ENCODE data around the gene PRND. TPM values are rescaled to one million over a fixed set of nuclear protein-coding genes. Genes with fewer than 3 reads are reported as not detected.

PRND gene
- not detected for polyA plus RNA-seq (2013)

GRCh38 chr20:4721719-4722118 lies at the start of gene PRND:
Gene PRND, plus strand, starts transcription at chr20:4721909. Its CDS starts 2,643 bp downstream, at chr20:4724552.
- H3K9me3 ChIP-seq (ENCODE audit: control extremely low read depth in 1 of 5, control insufficient read depth in 4 of 5, insufficient read depth in 2 of 5, low read depth in 1 of 5, low read length in 4 of 5), result no peaks in the 10 kb centered on the region
- peaks cover 0 to 15% (median 12%) of the 10 kb centered on the region in 4 experiments for H3K4me1 ChIP-seq (ENCODE audit: control extremely low read depth in 1 of 4, control insufficient read depth in 4 of 4, insufficient read depth in 4 of 4, low read length in 3 of 4)
- WGBS (ENCODE audit: insufficient coverage), result 93% methylated on average over 6 of the region's 8 CpGs
- POLR2A ChIA-PET, result interaction anchor here (0.6 kb wide), 1 partner anchor 17 kb away, joined by 4 read pairs; no protein-coding TSS in a partner anchor
- H3K27ac ChIP-seq (ENCODE audit: insufficient read depth in 1 of 2, low read depth in 1 of 2, low read length in 2 of 2, poor library complexity in 1 of 2, severe bottlenecking in 2 of 2), result no peak within 1 kb of the TSS
- H3K36me3 ChIP-seq (ENCODE audit: control insufficient read depth in 4 of 4, insufficient read depth in 4 of 4, low read length in 3 of 4), result no peaks in the 10 kb centered on the region
- H3K27me3 ChIP-seq (replicated peaks in 2 of 5; ENCODE audit: control insufficient read depth in 4 of 5, insufficient read depth in 5 of 5, low read length in 4 of 5), result no peaks in the 10 kb centered on the region
- CTCF ChIA-PET, result interaction anchor here (0.9 to 12.7 kb wide), 5 partner anchors 12 to 234 kb away, joined by 3 to 280 read pairs (median 4); no protein-coding TSS in a partner anchor
- DNase-seq, result no peak
- H3K4me3 ChIP-seq (ENCODE audit: control insufficient read depth in 1 of 7, extremely low read depth in 1 of 7, insufficient read depth in 4 of 7, low read depth in 2 of 7, low read length in 6 of 7), result peak within 1 kb of the TSS in 1 of 7 experiments; percentile 2

GRCh38 chr20:4672948-4673347 lies 48.8 kb upstream of the PRND start:
- Histone ChIP-seq H3K27ac (ENCODE audit: insufficient read depth in 1 of 2, low read depth in 1 of 2, low read length in 2 of 2, poor library complexity in 1 of 2, severe bottlenecking in 2 of 2) (no peak overlapping the region), H3K36me3 (ENCODE audit: control insufficient read depth in 4 of 4, insufficient read depth in 4 of 4, low read length in 3 of 4) (no peaks in the 10 kb centered on the region), H3K4me1 (ENCODE audit: control extremely low read depth in 1 of 4, control insufficient read depth in 4 of 4, insufficient read depth in 4 of 4, low read length in 3 of 4) (peaks cover 0 to under 1% (median 0%) of the 10 kb centered on the region in 4 experiments), H3K27me3 (replicated peaks in 2 of 5; ENCODE audit: control insufficient read depth in 4 of 5, insufficient read depth in 5 of 5, low read length in 4 of 5) (no peaks in the 10 kb centered on the region), H3K9me3 (ENCODE audit: control extremely low read depth in 1 of 5, control insufficient read depth in 4 of 5, insufficient read depth in 2 of 5, low read depth in 1 of 5, low read length in 4 of 5) (no peaks in the 10 kb centered on the region), H3K4me3 (ENCODE audit: control insufficient read depth in 1 of 7, extremely low read depth in 1 of 7, insufficient read depth in 4 of 7, low read depth in 2 of 7, low read length in 6 of 7) (no peak overlapping the region)
- ChIA-PET CTCF (interaction anchor here (0.6 to 1.2 kb wide), 3 partner anchors 10 to 61 kb away, joined by 3 to 5 read pairs (median 3); no protein-coding TSS in a partner anchor), POLR2A (no interaction called here)
- no peak for DNase-seq
- 93% methylated on average over 2 of the region's 5 CpGs for WGBS (ENCODE audit: insufficient coverage)

DNA sequence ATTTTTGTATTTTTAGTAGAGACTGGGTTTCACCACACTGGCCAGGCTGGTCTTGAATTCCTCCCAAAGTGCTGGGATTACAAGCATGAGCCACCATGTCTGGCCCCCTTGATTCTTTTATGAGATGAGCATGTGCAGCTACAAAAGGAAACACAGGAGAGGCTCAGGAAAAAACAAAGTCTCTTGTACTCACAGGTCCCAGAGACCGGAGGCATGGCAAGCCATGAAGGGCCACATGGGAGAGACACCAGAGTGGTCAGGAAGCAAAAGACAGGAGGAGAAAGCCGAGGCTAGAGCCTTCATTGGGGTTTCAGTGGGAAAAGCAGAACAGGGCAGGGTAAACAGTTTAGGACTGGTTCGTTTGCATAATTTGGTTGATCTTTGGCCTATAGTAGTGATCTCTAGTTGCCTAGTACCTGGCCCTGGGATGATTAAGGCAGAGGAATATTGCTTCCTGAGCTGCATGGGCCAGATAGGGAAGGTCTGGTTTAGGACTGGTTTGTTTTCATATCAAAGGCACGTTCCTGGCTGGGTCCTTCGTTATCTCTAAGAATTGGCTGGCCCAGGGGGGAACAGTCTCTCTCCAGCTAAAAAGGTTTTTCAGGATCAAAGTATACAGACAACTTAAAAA lies 48.2 kb upstream of the PRND start:
- no peak overlapping the region for H3K27ac ChIP-seq (ENCODE audit: insufficient read depth in 1 of 2, low read depth in 1 of 2, low read length in 2 of 2, poor library complexity in 1 of 2, severe bottlenecking in 2 of 2)
- POLR2A ChIA-PET, result no interaction called here
- no peaks in the 10 kb centered on the region for H3K9me3 ChIP-seq (ENCODE audit: control extremely low read depth in 1 of 5, control insufficient read depth in 4 of 5, insufficient read depth in 2 of 5, low read depth in 1 of 5, low read length in 4 of 5)
- H3K4me3 ChIP-seq (ENCODE audit: control insufficient read depth in 1 of 7, extremely low read depth in 1 of 7, insufficient read depth in 4 of 7, low read depth in 2 of 7, low read length in 6 of 7), result no peak overlapping the region
- DNase-seq, result peak in 2 of 3 donors; percentile 22 to 41
- H3K27me3 ChIP-seq (replicated peaks in 2 of 5; ENCODE audit: control insufficient read depth in 4 of 5, insufficient read depth in 5 of 5, low read length in 4 of 5), result no peaks in the 10 kb centered on the region
- WGBS (ENCODE audit: insufficient coverage), result 69% methylated on average over 4 of the region's 5 CpGs
- no peaks in the 10 kb centered on the region for H3K4me1 ChIP-seq (ENCODE audit: control extremely low read depth in 1 of 4, control insufficient read depth in 4 of 4, insufficient read depth in 4 of 4, low read length in 3 of 4)
- CTCF ChIA-PET, result interaction anchor here (0.6 to 1.2 kb wide), 4 partner anchors 10 to 61 kb away, joined by 3 to 5 read pairs (median 3); no protein-coding TSS in a partner anchor
- no peaks in the 10 kb centered on the region for H3K36me3 ChIP-seq (ENCODE audit: control insufficient read depth in 4 of 4, insufficient read depth in 4 of 4, low read length in 3 of 4)

GRCh38 chr20:4674672-4675071 lies 47.0 kb upstream of the PRND start:
- no peaks in the 10 kb centered on the region for H3K36me3 ChIP-seq (ENCODE audit: control insufficient read depth in 4 of 4, insufficient read depth in 4 of 4, low read length in 3 of 4)
- no peak for DNase-seq
- POLR2A ChIA-PET, result no interaction called here
- CTCF ChIA-PET, result interaction anchor here (0.9 kb wide), 1 partner anchor 63 kb away, joined by 3 read pairs; no protein-coding TSS in a partner anchor
- H3K9me3 ChIP-seq (ENCODE audit: control extremely low read depth in 1 of 5, control insufficient read depth in 4 of 5, insufficient read depth in 2 of 5, low read depth in 1 of 5, low read length in 4 of 5), result no peaks in the 10 kb centered on the region
- H3K4me3 ChIP-seq (ENCODE audit: control insufficient read depth in 1 of 7, extremely low read depth in 1 of 7, insufficient read depth in 4 of 7, low read depth in 2 of 7, low read length in 6 of 7), result no peak overlapping the region
- H3K27ac ChIP-seq (ENCODE audit: insufficient read depth in 1 of 2, low read depth in 1 of 2, low read length in 2 of 2, poor library complexity in 1 of 2, severe bottlenecking in 2 of 2), result no peak overlapping the region
- H3K4me1 ChIP-seq (ENCODE audit: control extremely low read depth in 1 of 4, control insufficient read depth in 4 of 4, insufficient read depth in 4 of 4, low read length in 3 of 4), result no peaks in the 10 kb centered on the region
- H3K27me3 ChIP-seq (replicated peaks in 2 of 5; ENCODE audit: control insufficient read depth in 4 of 5, insufficient read depth in 5 of 5, low read length in 4 of 5), result peaks cover 0 to 2% (median 0%) of the 10 kb centered on the region in 5 experiments

- DNase-seq, result no peak
- WGBS (ENCODE audit: insufficient coverage), result 100% methylated on average over 1 of the region's 2 CpGs
- Histone ChIP-seq H3K27ac (ENCODE audit: insufficient read depth in 1 of 2, low read depth in 1 of 2, low read length in 2 of 2, poor library complexity in 1 of 2, severe bottlenecking in 2 of 2) (no peak overlapping the region), H3K36me3 (ENCODE audit: control insufficient read depth in 4 of 4, insufficient read depth in 4 of 4, low read length in 3 of 4) (no peaks in the 10 kb centered on the region), H3K4me3 (ENCODE audit: control insufficient read depth in 1 of 7, extremely low read depth in 1 of 7, insufficient read depth in 4 of 7, low read depth in 2 of 7, low read length in 6 of 7) (no peak overlapping the region), H3K9me3 (ENCODE audit: control extremely low read depth in 1 of 5, control insufficient read depth in 4 of 5, insufficient read depth in 2 of 5, low read depth in 1 of 5, low read length in 4 of 5) (no peaks in the 10 kb centered on the region), H3K27me3 (replicated peaks in 2 of 5; ENCODE audit: control insufficient read depth in 4 of 5, insufficient read depth in 5 of 5, low read length in 4 of 5) (peaks cover 0 to 4% (median 0%) of the 10 kb centered on the region in 5 experiments), H3K4me1 (ENCODE audit: control extremely low read depth in 1 of 4, control insufficient read depth in 4 of 4, insufficient read depth in 4 of 4, low read length in 3 of 4) (no peaks in the 10 kb centered on the region)
- POLR2A ChIA-PET, result no interaction called here
- CTCF ChIA-PET, result no interaction called here
These were observed 43.9 kb upstream of the PRND start for GRCh38 chr20:4677846-4678245.

DNA sequence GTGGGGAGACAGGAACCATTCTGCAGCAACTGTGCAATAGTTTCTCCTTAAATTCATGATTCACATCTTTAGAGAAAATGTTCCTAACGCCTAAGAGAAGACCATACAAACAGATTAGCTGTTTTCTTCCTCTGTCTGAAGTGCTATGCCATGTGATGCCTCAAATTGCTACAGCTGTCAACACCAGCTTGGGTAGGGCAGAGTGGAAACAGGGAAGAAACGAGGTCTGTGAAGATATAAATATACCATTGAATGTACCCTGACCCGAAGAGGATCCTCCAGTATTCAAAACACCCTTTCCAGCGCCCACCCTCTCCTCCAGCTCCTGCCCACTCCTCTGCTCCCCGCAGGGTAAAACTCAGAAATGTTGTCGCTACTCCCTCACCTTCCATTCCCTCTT lies 40.3 kb upstream of the PRND start:
- Histone ChIP-seq H3K9me3 (ENCODE audit: control extremely low read depth in 1 of 5, control insufficient read depth in 4 of 5, insufficient read depth in 2 of 5, low read depth in 1 of 5, low read length in 4 of 5) (no peaks in the 10 kb centered on the region), H3K4me3 (ENCODE audit: control insufficient read depth in 1 of 7, extremely low read depth in 1 of 7, insufficient read depth in 4 of 7, low read depth in 2 of 7, low read length in 6 of 7) (no peak overlapping the region), H3K4me1 (ENCODE audit: control extremely low read depth in 1 of 4, control insufficient read depth in 4 of 4, insufficient read depth in 4 of 4, low read length in 3 of 4) (peaks cover 5 to 10% (median 7%) of the 10 kb centered on the region in 4 experiments), H3K36me3 (ENCODE audit: control insufficient read depth in 4 of 4, insufficient read depth in 4 of 4, low read length in 3 of 4) (no peaks in the 10 kb centered on the region), H3K27me3 (replicated peaks in 2 of 5; ENCODE audit: control insufficient read depth in 4 of 5, insufficient read depth in 5 of 5, low read length in 4 of 5) (peaks cover 0 to 4% (median 0%) of the 10 kb centered on the region in 5 experiments), H3K27ac (ENCODE audit: insufficient read depth in 1 of 2, low read depth in 1 of 2, low read length in 2 of 2, poor library complexity in 1 of 2, severe bottlenecking in 2 of 2) (no peak overlapping the region)
- no peak for DNase-seq
- ChIA-PET POLR2A (no interaction called here), CTCF (no interaction called here)
- WGBS (ENCODE audit: insufficient coverage), result 99% methylated on average over 5 of the region's 6 CpGs

GRCh38 chr20:4681991-4682401 lies 39.7 kb upstream of the PRND start:
- Histone ChIP-seq H3K36me3 (ENCODE audit: control insufficient read depth in 4 of 4, insufficient read depth in 4 of 4, low read length in 3 of 4) (no peaks in the 10 kb centered on the region), H3K27me3 (replicated peaks in 2 of 5; ENCODE audit: control insufficient read depth in 4 of 5, insufficient read depth in 5 of 5, low read length in 4 of 5) (peaks cover 0 to 4% (median 0%) of the 10 kb centered on the region in 5 experiments), H3K9me3 (ENCODE audit: control extremely low read depth in 1 of 5, control insufficient read depth in 4 of 5, insufficient read depth in 2 of 5, low read depth in 1 of 5, low read length in 4 of 5) (no peaks in the 10 kb centered on the region), H3K4me1 (ENCODE audit: control extremely low read depth in 1 of 4, control insufficient read depth in 4 of 4, insufficient read depth in 4 of 4, low read length in 3 of 4) (peaks cover 5 to 10% (median 7%) of the 10 kb centered on the region in 4 experiments), H3K4me3 (ENCODE audit: control insufficient read depth in 1 of 7, extremely low read depth in 1 of 7, insufficient read depth in 4 of 7, low read depth in 2 of 7, low read length in 6 of 7) (no peak overlapping the region), H3K27ac (ENCODE audit: insufficient read depth in 1 of 2, low read depth in 1 of 2, low read length in 2 of 2, poor library complexity in 1 of 2, severe bottlenecking in 2 of 2) (no peak overlapping the region)
- CTCF ChIA-PET, result interaction anchor here (0.6 to 1.0 kb wide), 2 partner anchors 11 to 12 kb away, joined by 3 to 4 read pairs; no protein-coding TSS in a partner anchor
- no peak for DNase-seq
- POLR2A ChIA-PET, result no interaction called here
- 98% methylated on average over 5 of the region's 5 CpGs for WGBS (ENCODE audit: insufficient coverage)

All from common myeloid progenitor, CD34-positive (primary cell).